A549 (cell line): ENCODE measurements around the gene ADCY7.

Experiments
- CEBPB ChIP-seq, 2 experiments: fragments of >200 bp in 1 of 2; sonication (Bioruptor Twin) in 1 of 2; formaldehyde crosslinking in 1 of 2; IDR thresholded peaks; 2 replicates each; pipeline ENCODE4 v1.6.1; 2012 to 2016
- MAX ChIP-seq: IDR thresholded peaks from 2 replicates; pipeline ENCODE4 v1.6.1; 2012
- PBX3 ChIP-seq: IDR thresholded peaks from 2 replicates; pipeline ENCODE4 v1.6.1; 2012
- TP53 ChIP-seq: fragments of 250-450 bp; sonication (Bioruptor Pico); IDR thresholded peaks from 2 replicates; pipeline ENCODE4 v1.5.0; 2021; ENCODE audit warnings: mild to moderate bottlenecking, moderate library complexity
- TF ChIP-seq, protein P1 (sequence below): fragments of >200 bp; sonication (Bioruptor Twin); formaldehyde crosslinking; IDR thresholded peaks from 3 replicates; pipeline ENCODE4 v1.5.1; 2016

GRCh38 chr16:50269061-50269705, 2.8 kb downstream of the ADCY7 start:
- TF ChIP-seq, protein P1, sequence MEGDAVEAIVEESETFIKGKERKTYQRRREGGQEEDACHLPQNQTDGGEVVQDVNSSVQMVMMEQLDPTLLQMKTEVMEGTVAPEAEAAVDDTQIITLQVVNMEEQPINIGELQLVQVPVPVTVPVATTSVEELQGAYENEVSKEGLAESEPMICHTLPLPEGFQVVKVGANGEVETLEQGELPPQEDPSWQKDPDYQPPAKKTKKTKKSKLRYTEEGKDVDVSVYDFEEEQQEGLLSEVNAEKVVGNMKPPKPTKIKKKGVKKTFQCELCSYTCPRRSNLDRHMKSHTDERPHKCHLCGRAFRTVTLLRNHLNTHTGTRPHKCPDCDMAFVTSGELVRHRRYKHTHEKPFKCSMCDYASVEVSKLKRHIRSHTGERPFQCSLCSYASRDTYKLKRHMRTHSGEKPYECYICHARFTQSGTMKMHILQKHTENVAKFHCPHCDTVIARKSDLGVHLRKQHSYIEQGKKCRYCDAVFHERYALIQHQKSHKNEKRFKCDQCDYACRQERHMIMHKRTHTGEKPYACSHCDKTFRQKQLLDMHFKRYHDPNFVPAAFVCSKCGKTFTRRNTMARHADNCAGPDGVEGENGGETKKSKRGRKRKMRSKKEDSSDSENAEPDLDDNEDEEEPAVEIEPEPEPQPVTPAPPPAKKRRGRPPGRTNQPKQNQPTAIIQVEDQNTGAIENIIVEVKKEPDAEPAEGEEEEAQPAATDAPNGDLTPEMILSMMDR: no peak
- TF ChIP-seq CEBPB (IDR thresholded peaks at IDR 0.05) (no peak), PBX3 (no peak), TP53 (CRISPR knock-in tag) (no peak), MAX (no peak)
